DOHH2 (cell line): ENCODE measurements around the gene ZNF213.
A peak's percentile ranks its signal among the peaks of the same experiment; 100 is the strongest.

Experiments
- H3F3A ChIP-seq: fragments of 200-600 bp; sonication (generic), shearing (Covaris generic); 2 replicates; pipeline ENCODE4 v1.6.0; 2016; ENCODE audit warnings: antibody characterized with exemption, mild to moderate bottlenecking; ENCODE audit not compliant: control insufficient read depth, insufficient read depth
- H3K27ac ChIP-seq: fragments of 200-600 bp; sonication (generic); 2 replicates; pipeline ENCODE4 v1.5.1; 2014; ENCODE audit warnings: low read depth, mild to moderate bottlenecking, low read length, moderate library complexity
- H3K27me3 ChIP-seq: fragments of 200-600 bp; sonication (generic); 2 replicates; pipeline ENCODE4 v1.6.1; 2014; ENCODE audit warnings: mild to moderate bottlenecking, low read length, mixed read lengths; ENCODE audit not compliant: control insufficient read depth
- H3K36me3 ChIP-seq: fragments of 200-600 bp; sonication (generic); 2 replicates; pipeline ENCODE4 v1.6.1; 2014; ENCODE audit warnings: mild to moderate bottlenecking, low read length, moderate library complexity, mixed read lengths; ENCODE audit not compliant: control insufficient read depth
- H3K4me1 ChIP-seq: fragments of 200-600 bp; sonication (generic); 2 replicates; pipeline ENCODE4 v1.6.1; 2014; ENCODE audit warnings: mild to moderate bottlenecking, low read length, mixed read lengths; ENCODE audit not compliant: control insufficient read depth
- H3K4me2 ChIP-seq: fragments of 200-600 bp; sonication (generic); 2 replicates; pipeline ENCODE4 v1.6.0; 2014; ENCODE audit warnings: mild to moderate bottlenecking, low read length, moderate library complexity
- H3K4me3 ChIP-seq: fragments of 200-600 bp; sonication (generic); 2 replicates; pipeline ENCODE4 v1.5.1; 2014; ENCODE audit warnings: mild to moderate bottlenecking, low read length, mixed read lengths
- H3K79me2 ChIP-seq: fragments of 200-600 bp; sonication (generic); 2 replicates; pipeline ENCODE4 v1.6.1; 2014; ENCODE audit warnings: mild to moderate bottlenecking, low read length, mixed read lengths; ENCODE audit not compliant: control insufficient read depth
- H3K9me2 ChIP-seq: fragments of 200-600 bp; sonication (generic); replicated peaks from 2 replicates; pipeline ENCODE4 v1.6.1; 2014; ENCODE audit warnings: mild to moderate bottlenecking, low read length, mixed read lengths; ENCODE audit not compliant: control insufficient read depth
- H3K9me3 ChIP-seq: fragments of 200-600 bp; sonication (generic); 2 replicates; pipeline ENCODE4 v1.6.1; 2014; ENCODE audit warnings: antibody characterized with exemption, low read length, mixed read lengths; ENCODE audit not compliant: control insufficient read depth, insufficient read depth
- H4K20me1 ChIP-seq: fragments of 200-600 bp; sonication (generic); 2 replicates; pipeline ENCODE4 v1.6.0; 2014; ENCODE audit warnings: low read depth, mild to moderate bottlenecking, antibody characterized with exemption, low read length, moderate library complexity; ENCODE audit not compliant: control insufficient read depth, insufficient read depth
- EZH2phosphoT487 ChIP-seq: fragments of 200-600 bp; sonication (generic); IDR thresholded peaks from 2 replicates; pipeline ENCODE4 v1.6.1; 2017; ENCODE audit warnings: borderline replicate concordance, mild to moderate bottlenecking, antibody characterized with exemption, low read length, moderate library complexity, mixed read lengths
- TF ChIP-seq, protein P1 (sequence below): fragments of 200-600 bp; sonication (generic); IDR thresholded peaks from one replicate; pipeline ENCODE4 v1.5.1; 2014; ENCODE audit warnings: antibody characterized with exemption, mild to moderate bottlenecking, low read depth, low read length; ENCODE audit not compliant: poor library complexity, severe bottlenecking

Gene ZNF213

DNA sequence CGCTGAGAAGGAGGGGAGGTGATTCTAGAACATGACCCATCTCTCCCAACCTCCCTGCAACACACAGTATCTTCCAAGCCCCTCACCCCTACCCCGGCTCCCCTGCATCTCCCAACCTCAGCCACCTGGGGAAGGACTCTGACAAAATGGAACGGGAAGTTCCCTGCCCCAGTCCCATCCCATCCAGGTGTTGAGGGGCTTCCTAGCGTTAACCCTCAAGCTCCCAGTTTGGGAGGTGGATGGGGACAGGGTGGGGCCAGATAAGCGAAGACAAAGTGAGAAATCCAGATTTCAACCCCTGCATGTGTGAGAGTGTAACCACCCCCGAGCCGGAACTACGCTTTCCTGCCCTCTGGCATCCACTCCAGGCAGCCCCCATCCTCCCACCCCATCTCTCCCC is 37.6 kb upstream of the ZNF213 start:
- Histone ChIP-seq H3K27ac (no peak overlapping the region), H3K27me3 (peaks cover 3% of the 10 kb centered on the region; the same call in 1 of the 2 replicates), H3K79me2 (no peaks in the 10 kb centered on the region), H3K4me2 (no peak overlapping the region), H4K20me1 (no peaks in the 10 kb centered on the region), H3K4me1 (peaks cover 44% of the 10 kb centered on the region), H3K4me3 (no peak overlapping the region), H3F3A (no peaks in the 10 kb centered on the region), H3K9me3 (no peaks in the 10 kb centered on the region), H3K36me3 (no peaks in the 10 kb centered on the region), H3K9me2 (no peaks in the 10 kb centered on the region)
- TF ChIP-seq, protein P1, sequence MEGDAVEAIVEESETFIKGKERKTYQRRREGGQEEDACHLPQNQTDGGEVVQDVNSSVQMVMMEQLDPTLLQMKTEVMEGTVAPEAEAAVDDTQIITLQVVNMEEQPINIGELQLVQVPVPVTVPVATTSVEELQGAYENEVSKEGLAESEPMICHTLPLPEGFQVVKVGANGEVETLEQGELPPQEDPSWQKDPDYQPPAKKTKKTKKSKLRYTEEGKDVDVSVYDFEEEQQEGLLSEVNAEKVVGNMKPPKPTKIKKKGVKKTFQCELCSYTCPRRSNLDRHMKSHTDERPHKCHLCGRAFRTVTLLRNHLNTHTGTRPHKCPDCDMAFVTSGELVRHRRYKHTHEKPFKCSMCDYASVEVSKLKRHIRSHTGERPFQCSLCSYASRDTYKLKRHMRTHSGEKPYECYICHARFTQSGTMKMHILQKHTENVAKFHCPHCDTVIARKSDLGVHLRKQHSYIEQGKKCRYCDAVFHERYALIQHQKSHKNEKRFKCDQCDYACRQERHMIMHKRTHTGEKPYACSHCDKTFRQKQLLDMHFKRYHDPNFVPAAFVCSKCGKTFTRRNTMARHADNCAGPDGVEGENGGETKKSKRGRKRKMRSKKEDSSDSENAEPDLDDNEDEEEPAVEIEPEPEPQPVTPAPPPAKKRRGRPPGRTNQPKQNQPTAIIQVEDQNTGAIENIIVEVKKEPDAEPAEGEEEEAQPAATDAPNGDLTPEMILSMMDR: no peak
- TF ChIP-seq EZH2phosphoT487: no peak

DNA sequence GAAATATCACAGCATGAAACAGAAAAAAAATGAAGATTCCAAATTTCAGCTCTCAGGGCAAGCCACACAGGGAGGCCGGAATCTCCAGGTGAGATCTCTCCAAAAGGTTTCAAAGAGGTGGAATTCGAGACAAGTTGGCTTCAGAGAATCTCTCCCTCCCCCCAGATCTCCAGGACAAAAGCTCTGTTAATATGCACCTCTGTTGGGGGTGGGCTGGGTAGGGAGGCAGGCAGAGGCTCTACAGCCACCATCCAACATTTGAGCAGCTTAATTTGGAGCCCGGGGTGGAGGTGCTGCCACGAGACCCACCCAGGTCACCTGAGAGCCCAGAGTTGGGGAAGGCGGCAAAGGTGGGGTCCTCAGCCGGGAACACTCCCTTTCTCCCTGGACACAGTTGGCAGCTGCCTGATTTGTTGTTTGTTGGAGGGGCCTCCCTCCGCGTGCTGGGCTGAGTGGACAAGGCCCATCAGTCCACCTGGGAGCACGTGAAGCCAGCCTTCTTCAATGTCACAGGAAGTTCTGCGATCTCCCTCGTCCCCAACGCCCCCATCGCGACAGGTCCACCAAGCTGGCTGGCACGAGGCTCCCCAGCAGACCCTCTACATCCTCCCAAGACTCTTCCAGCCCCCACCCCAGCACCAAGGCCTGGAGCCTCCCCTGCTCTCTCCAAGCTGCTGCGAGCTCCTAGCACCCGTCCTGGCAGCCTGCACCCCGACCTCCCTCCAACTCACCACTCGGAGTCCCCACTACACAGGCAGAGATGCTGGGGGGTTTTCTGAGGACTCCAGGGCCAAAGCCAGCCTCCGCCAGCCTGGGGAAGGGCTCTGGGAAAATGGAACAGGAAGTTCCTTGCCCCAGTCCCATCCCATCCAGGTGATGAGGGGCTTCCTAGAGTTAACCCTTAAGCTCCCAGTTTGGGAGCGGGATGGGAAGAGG is 36.1 kb upstream of the ZNF213 start, which contains the start of gene ZSCAN10:
ZSCAN10 (minus strand) TSS at position 836 of the 936 bp plus-strand sequence. CDS start 6,357 bp downstream, outside the sequence.
- TF ChIP-seq, protein P1: no peak
- no peak for TF ChIP-seq EZH2phosphoT487
- peak within 1 kb of the TSS; percentile 64 for H3K4me3 ChIP-seq
- H3K27ac ChIP-seq: no peak within 1 kb of the TSS
- H3K27me3 ChIP-seq: peaks cover 3% of the 10 kb centered on the region; the same call in 1 of the 2 replicates
- H3K9me3 ChIP-seq: no peaks in the 10 kb centered on the region
- peaks cover 5% of the 10 kb centered on the region; the same call in 1 of the 2 replicates for H3F3A ChIP-seq
- peak within 1 kb of the TSS; percentile 84 for H3K4me2 ChIP-seq
- H3K9me2 ChIP-seq: no peaks in the 10 kb centered on the region
- H4K20me1 ChIP-seq: no peaks in the 10 kb centered on the region
- no peaks in the 10 kb centered on the region for H3K36me3 ChIP-seq
- H3K4me1 ChIP-seq: peaks cover 34% of the 10 kb centered on the region
- H3K79me2 ChIP-seq: no peaks in the 10 kb centered on the region

DNA sequence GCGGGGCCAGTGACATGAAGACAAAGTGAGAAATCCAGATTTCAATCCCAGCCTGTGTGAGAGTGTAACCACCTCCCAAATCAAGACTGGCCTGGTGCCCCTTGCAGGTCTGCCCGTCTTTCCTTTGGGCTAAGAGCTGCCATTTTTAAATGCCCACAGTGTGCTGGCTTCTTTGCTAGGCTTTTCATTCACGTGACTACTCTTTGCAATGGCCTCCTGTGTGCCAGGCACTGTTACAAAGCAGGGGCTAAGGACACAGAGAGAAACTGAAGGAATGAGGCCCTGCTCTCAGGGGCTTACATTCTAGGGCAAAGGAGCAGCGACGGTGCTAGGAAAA is 35.5 kb upstream of the ZNF213 start:
- Histone ChIP-seq H3K27me3 (peaks cover 3% of the 10 kb centered on the region; the same call in 1 of the 2 replicates), H3F3A (peaks cover 5% of the 10 kb centered on the region; the same call in 1 of the 2 replicates), H3K9me2 (no peaks in the 10 kb centered on the region), H3K4me3 (peak overlapping the region; percentile 64), H4K20me1 (no peaks in the 10 kb centered on the region), H3K4me2 (peak overlapping the region; percentile 84; the same call in 1 of the 2 replicates), H3K4me1 (peaks cover 33% of the 10 kb centered on the region), H3K27ac (no peak overlapping the region), H3K9me3 (no peaks in the 10 kb centered on the region), H3K36me3 (no peaks in the 10 kb centered on the region), H3K79me2 (no peaks in the 10 kb centered on the region)
- TF ChIP-seq, protein P1: no peak
- no peak for TF ChIP-seq EZH2phosphoT487
